GM12864 (cell line): ENCODE data around the gene COL10A1.

Source experiments
- DNase-seq: peaks from one replicate; pipeline ENCODE4 v3.0.0-alpha.2; 2011; ENCODE audit warnings: low read depth
- H3K4me3 ChIP-seq: 2 replicates; pipeline ENCODE4 v1.5.1; 2011; ENCODE audit warnings: mild to moderate bottlenecking, low read depth, low read length, control low read depth
- TF ChIP-seq, protein P1 (sequence below): IDR thresholded peaks from 2 replicates; pipeline ENCODE4 v1.5.1; 2011; ENCODE audit warnings: low read depth, mild to moderate bottlenecking, moderate library complexity, low read length, control low read depth, inconsistent platforms; ENCODE audit errors: missing control alignments

Gene COL10A1

DNA sequence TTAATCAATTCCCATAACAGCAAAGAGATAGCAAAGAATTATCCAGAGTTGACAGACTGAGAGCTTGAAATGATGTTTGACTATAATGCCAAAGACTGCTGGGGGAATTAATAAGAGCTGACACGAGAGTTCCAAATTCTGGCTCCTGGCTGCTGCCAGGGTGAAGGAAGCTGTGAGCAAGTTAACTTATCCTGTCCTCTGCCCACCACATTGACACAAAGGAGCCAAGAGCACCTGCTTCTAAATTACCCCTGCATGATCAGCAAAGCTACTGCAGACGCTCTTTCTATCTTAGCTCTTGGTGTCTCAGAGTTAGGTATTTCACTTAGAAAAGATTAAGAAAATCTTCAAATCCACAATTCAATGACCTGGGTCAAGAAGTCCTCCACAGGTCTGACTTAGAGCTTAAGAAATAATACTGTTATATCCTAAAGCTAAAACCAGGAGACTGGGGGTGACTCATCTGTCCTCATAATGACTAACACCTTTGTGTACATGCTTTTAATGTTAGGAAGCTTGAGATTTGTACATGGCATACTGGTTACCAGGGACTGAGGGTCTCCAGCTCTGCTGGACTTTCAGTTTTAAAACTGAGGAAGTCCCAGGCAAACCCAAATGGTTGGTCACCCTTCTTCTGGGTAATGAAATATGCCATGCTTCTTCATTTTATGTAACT lies 52.0 kb downstream of the COL10A1 start:
- H3K4me3 ChIP-seq: no peak overlapping the region
- no peak for DNase-seq
- TF ChIP-seq, protein P1, sequence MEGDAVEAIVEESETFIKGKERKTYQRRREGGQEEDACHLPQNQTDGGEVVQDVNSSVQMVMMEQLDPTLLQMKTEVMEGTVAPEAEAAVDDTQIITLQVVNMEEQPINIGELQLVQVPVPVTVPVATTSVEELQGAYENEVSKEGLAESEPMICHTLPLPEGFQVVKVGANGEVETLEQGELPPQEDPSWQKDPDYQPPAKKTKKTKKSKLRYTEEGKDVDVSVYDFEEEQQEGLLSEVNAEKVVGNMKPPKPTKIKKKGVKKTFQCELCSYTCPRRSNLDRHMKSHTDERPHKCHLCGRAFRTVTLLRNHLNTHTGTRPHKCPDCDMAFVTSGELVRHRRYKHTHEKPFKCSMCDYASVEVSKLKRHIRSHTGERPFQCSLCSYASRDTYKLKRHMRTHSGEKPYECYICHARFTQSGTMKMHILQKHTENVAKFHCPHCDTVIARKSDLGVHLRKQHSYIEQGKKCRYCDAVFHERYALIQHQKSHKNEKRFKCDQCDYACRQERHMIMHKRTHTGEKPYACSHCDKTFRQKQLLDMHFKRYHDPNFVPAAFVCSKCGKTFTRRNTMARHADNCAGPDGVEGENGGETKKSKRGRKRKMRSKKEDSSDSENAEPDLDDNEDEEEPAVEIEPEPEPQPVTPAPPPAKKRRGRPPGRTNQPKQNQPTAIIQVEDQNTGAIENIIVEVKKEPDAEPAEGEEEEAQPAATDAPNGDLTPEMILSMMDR: no peak

DNA sequence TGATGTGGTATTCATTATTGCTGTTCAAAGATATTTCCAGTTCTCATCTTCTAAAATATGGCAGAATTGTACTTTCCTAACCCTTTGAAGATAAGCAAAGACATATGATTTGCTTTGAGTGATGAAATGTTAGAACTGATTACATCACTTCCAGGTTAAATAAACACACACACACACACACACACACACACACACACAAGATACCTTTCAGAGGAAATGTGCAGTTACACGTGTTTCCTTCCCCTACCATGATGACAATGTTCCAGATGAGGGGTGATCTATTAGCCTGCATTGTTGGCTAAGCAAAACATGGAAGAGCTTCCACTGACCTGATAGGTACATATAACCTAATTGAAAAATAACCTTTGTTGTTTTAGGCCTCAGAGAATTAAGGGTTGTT lies 53.6 kb downstream of the COL10A1 start:
- no peak overlapping the region for H3K4me3 ChIP-seq
- DNase-seq: no peak

DNA sequence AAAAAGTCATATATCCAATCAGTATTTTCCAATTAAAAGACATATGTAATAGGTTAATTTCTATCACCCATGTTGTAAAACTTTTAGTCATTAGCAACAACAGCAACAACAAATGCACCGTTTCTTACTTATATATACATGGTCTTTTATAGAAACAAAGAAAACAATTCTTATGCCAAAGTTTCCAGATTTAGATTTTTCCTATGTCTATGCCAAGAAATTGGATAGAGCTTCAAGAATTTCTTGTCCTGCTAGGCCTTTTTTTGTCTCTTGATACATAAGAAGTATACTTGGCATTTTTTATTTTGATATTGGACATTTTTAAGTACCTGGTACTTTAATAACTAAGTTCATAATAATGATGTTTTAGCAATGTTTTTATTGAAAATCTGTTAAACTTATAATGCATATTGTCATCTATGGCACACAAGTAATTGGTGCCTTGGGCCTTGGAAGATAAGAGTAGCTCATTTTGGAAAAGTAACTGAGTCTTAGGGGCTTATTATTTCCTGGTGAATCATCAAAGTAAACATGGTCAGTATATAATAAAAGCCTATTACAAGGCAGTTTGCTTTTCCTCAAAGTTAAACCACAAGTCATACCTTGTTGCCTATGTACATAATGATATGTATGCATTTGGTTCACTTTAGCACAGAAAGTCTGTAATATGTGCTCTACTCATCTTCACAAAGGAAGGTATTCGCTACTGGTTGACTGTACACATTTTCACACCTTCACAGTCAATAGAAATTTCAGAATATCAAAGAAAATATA lies 55.1 kb downstream of the COL10A1 start:
- TF ChIP-seq, protein P1: no peak

More for the DNA sequence above, 53.6 kb downstream of the COL10A1 start:
- TF ChIP-seq, protein P1: no peak

DNA sequence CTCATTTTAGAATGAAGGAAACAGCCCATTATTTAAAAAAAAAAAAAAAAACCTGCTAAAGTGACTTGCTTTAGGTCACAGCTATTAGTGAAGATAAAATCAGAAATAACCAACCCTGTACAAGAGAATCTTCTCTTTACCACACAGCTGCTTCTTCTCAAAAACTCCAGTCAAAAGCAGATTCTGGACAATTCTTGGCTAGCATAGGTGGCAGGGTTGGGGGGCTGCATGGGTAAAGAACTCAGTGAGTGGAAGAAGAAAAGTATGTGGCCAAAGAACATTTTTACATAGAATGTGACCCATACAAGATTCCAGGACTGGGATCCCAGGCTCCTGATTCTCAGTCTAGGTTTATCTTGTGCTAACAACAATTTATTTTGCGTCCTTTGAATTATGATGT lies 55.8 kb downstream of the COL10A1 start:
- no peak for DNase-seq
- H3K4me3 ChIP-seq: no peak overlapping the region
- TF ChIP-seq, protein P1: no peak

More for the DNA sequence above, 55.1 kb downstream of the COL10A1 start:
- DNase-seq: no peak
- H3K4me3 ChIP-seq: no peak overlapping the region
